IPS-18c (cell line): ENCODE results near the gene STOML3.

Source experiments
- H3K4me3 ChIP-seq: 2 replicates; pipeline ENCODE4 v1.7.0; 2013; ENCODE audit warnings: low read depth, mild to moderate bottlenecking, low read length, moderate library complexity; ENCODE audit not compliant: insufficient read depth
- H3K9me3 ChIP-seq: one replicate; pipeline ENCODE4 v1.6.1; 2013; ENCODE audit warnings: mild to moderate bottlenecking, low read length, moderate library complexity; ENCODE audit not compliant: control insufficient read depth, insufficient read depth

Gene STOML3

DNA sequence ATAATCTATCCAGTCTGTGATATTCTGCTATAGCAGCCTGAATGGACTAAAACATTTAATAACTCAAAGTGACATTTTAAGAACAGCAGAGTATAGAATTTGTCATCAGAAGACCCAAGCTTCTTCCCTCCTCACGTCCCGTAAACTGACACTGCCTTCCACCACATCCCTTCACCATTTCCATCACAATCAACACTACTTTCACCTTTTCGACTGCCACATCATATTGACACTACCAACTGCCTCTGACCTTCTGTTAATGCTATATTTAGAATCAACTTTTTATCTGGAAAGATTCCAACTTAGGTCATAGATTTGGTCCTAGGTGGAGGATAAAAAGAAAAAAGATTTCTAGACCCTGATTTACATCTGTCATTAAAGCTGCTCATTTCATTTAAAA is 39.6 kb downstream of the STOML3 start:
- no peaks in the 10 kb centered on the region for H3K9me3 ChIP-seq
- H3K4me3 ChIP-seq, result no peak overlapping the region

DNA sequence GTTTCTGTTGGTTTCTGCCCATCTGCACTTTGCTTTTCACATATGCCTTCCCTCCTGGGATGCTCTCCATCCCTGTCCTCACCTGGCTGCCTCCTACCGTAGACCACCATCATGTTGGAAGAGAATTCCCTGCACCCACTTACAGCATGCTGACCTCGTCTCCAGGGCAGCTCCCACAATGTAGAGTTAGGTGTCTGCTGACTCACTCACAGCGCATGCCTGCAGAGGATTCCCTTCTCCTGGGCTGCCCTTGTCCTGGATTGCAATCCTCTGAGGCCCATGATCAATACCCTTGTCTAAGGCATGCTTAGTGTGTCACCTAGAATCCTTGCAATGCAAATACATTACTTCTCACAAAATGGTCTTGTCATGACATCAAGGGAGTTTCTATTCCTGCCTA is 43.6 kb downstream of the STOML3 start:
- Histone ChIP-seq H3K4me3 (no peak overlapping the region), H3K9me3 (no peaks in the 10 kb centered on the region)

DNA sequence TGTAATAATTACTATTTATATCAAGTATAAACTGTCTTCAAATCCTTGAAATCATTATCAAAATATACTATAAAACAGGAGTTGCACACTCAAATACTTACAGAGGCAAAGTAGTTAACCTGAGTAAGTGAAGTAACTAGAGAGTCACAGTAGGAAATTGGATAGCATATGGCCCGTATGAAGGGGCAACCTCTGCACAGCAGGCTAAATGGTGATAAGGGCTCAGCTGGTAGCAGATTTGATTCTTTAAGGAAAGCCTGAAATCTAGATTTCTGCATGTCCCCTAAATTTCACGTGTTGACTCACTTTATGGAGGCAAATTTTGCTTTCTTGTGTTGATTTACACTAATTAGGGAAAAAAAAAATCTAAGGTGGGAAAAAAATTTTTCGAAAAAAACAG is 46.4 kb downstream of the STOML3 start:
- Histone ChIP-seq H3K4me3 (no peak overlapping the region), H3K9me3 (no peaks in the 10 kb centered on the region)

GRCh38 chr13:38943231-38943630 is 47.4 kb downstream of the STOML3 start:
- Histone ChIP-seq H3K4me3 (no peak overlapping the region), H3K9me3 (no peaks in the 10 kb centered on the region)

DNA sequence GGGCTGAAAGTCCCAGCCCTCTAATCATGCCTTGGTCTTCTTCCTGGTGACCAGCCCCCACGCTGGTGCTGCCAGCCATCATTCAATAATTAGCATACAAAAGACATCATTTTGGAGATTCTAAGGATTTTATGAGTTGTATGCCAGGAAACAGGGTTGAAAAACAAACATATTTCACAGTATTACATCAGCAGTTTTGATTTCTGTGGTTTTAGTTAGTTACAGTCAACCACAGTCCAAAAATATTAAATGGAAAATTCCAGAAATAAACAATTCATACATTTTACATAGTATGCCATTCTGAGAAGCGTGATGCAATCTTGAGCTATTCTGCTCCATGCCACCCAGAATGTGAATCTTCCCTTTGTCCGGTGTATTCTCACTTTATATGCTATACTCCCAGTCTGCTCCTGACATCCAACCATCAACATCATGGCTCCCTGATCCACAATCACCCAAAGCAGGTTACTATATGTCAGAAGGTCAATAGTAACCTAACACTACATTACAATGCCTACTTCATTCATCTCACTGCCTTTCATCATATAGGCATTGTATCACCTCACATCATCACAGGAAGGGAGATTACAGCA is 49.2 kb downstream of the STOML3 start:
- H3K4me3 ChIP-seq, result no peak overlapping the region
- no peaks in the 10 kb centered on the region for H3K9me3 ChIP-seq

GRCh38 chr13:38933786-38934185 is 56.8 kb downstream of the STOML3 start:
- Histone ChIP-seq H3K9me3 (no peaks in the 10 kb centered on the region), H3K4me3 (no peak overlapping the region)

- Histone ChIP-seq H3K9me3 (no peaks in the 10 kb centered on the region), H3K4me3 (no peak overlapping the region)
Measured at GRCh38 chr13:38922170-38922569, 68.5 kb downstream of the STOML3 start.

DNA sequence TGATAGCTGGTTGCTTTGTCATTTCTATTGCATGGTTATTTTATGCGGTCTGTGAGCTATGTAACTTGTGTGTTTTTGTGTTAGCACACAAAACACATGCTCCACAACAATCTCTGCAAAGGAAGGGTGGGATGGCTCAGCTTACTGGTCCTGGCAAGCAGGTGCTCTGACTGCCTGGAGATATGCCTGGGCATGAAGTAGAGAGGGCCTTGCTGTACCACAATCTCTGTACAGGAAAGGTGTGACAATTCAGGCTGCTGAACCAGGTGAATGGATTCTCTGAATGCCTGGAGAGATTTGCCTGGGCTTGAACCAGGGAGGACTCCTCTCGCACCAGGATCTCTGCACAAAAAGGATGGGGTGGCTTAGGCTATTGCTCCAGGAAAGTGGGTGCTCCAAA is 69.5 kb downstream of the STOML3 start:
- no peak overlapping the region for H3K4me3 ChIP-seq
- H3K9me3 ChIP-seq, result no peaks in the 10 kb centered on the region
